ENCODE results near the gene UAP1L1. TPM values are rescaled to one million over a fixed set of nuclear protein-coding genes. Genes with fewer than 3 reads are reported as not detected.

Gene UAP1L1
- total RNA-seq, 1 experiment from 2014 or later, result 6.6 TPM

DNA sequence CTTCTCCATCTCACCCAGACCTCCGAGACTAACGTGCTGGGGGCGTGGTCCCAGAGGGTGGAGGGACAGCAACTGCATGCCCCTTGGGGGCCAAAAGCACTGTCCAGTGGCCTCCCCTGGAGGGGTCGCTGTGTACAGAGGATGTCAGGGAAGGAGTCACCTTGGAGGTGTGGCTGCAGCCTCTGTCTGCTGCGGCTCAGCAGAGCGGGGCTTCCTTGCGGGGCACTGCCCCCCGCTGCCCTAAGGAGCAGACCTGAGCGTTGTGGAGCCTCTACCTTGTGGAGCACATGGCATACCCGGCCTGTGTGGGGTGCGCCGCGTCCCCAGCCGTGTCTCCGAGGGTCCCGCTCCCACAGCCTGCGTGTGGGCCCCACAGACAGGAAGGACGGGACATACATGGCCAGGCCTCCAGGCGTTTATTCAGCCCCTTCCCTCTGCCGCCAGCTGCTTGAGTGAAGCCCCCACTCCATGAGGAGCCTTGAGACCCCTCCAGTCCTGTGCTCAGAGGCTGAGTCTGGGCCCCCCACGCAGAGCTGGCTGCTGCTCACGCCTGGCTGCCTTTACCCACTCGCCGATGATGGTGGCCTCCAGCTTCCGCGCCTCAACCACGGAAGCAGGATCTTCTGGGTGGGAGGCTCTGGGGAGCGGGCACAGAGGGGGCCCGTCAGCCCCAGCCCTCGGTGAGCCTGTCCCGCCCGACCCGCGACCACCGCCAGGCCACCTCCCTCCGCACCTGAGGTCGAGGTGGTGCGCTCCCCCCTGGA, 33.0 kb downstream of the UAP1L1 start:
- H4K20me1 ChIP-seq (ENCODE audit: control insufficient read depth, insufficient read depth, insufficient read length), result no peaks in the 10 kb centered on the region
- no peak overlapping the region for H4K8ac ChIP-seq (replicated peaks; ENCODE audit: insufficient read length, low read depth, low read length)
- no peak overlapping the region for H4K91ac ChIP-seq (ENCODE audit: insufficient read length, low read depth, low read length)
- no peak for DNase-seq
- H3K4me3 Mint-ChIP-seq, result no peak overlapping the region
- H3K14ac ChIP-seq (ENCODE audit: insufficient read depth, low read length), result no peak overlapping the region
- H3K27ac ChIP-seq (ENCODE audit: insufficient read length, low read depth, low read length), result no peak overlapping the region
- H2BK120ac ChIP-seq (ENCODE audit: low read depth, low read length, poor library complexity, severe bottlenecking), result no peak overlapping the region
- peaks cover 15% of the 10 kb centered on the region for H3K27me3 Mint-ChIP-seq (ENCODE audit: low read depth)
- peaks cover 0 to 14% (median 5%) of the 10 kb centered on the region in 3 experiments; a peak in 5 of 7 replicates for H3K36me3 Mint-ChIP-seq (ENCODE audit: insufficient read depth in 1 of 3, low read depth in 3 of 3)
- H3K27ac Mint-ChIP-seq, result no peak overlapping the region; a peak in 1 of 7 replicates
- peaks cover under 1% of the 10 kb centered on the region; the same call in 1 of the 2 replicates for H3K27me3 ChIP-seq (ENCODE audit: insufficient read depth, low read length)
- no peak overlapping the region for H4K5ac ChIP-seq (ENCODE audit: insufficient read length, low read depth, low read length)
- H3K9me3 ChIP-seq (ENCODE audit: control insufficient read depth, low read depth, low read length), result no peaks in the 10 kb centered on the region
- no peak overlapping the region for H3T11ph ChIP-seq (ENCODE audit: low read length)
- no peak overlapping the region for H3K18ac ChIP-seq (ENCODE audit: insufficient read length, low read depth, low read length)
- H3K4me1 ChIP-seq (ENCODE audit: insufficient read depth, low read length), result no peaks in the 10 kb centered on the region
- no peak overlapping the region for H3K9ac ChIP-seq (ENCODE audit: extremely low read depth, insufficient read length, low read length)
- H3K23me2 ChIP-seq (ENCODE audit: insufficient read length, low read depth, low read length, poor library complexity, severe bottlenecking), result no peaks in the 10 kb centered on the region
- no peak overlapping the region for H3K4me2 ChIP-seq (ENCODE audit: insufficient read depth, insufficient read length, low read length)
- no CpG with 5 or more reads among the region's 38 CpGs for WGBS (ENCODE audit: extremely low coverage, insufficient read length, low lambda C conversion rate)
- H3K4me1 Mint-ChIP-seq, result no peaks in the 10 kb centered on the region
- H2BK15ac ChIP-seq (ENCODE audit: low read depth, low read length), result no peak overlapping the region
- no peak overlapping the region for H3K4ac ChIP-seq (ENCODE audit: low read depth, low read length)
- TF ChIP-seq, protein P1, sequence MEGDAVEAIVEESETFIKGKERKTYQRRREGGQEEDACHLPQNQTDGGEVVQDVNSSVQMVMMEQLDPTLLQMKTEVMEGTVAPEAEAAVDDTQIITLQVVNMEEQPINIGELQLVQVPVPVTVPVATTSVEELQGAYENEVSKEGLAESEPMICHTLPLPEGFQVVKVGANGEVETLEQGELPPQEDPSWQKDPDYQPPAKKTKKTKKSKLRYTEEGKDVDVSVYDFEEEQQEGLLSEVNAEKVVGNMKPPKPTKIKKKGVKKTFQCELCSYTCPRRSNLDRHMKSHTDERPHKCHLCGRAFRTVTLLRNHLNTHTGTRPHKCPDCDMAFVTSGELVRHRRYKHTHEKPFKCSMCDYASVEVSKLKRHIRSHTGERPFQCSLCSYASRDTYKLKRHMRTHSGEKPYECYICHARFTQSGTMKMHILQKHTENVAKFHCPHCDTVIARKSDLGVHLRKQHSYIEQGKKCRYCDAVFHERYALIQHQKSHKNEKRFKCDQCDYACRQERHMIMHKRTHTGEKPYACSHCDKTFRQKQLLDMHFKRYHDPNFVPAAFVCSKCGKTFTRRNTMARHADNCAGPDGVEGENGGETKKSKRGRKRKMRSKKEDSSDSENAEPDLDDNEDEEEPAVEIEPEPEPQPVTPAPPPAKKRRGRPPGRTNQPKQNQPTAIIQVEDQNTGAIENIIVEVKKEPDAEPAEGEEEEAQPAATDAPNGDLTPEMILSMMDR (conservative IDR thresholded peaks at IDR 0.05), result no peak
- H3K79me2 ChIP-seq (ENCODE audit: insufficient read depth, low read length), result no peaks in the 10 kb centered on the region
- no peaks in the 10 kb centered on the region for H3K79me1 ChIP-seq (ENCODE audit: insufficient read depth, low read depth, low read length, poor library complexity, severe bottlenecking)
- no peak overlapping the region for H3K23ac ChIP-seq (ENCODE audit: insufficient read length, low read depth, low read length)
- H2BK12ac ChIP-seq (ENCODE audit: insufficient read length, low read depth, low read length), result no peak overlapping the region
- H2AFZ ChIP-seq (ENCODE audit: low read length), result no peak overlapping the region
- H3K9me3 Mint-ChIP-seq, result no peaks in the 10 kb centered on the region
- H3K56ac ChIP-seq (ENCODE audit: insufficient read length, low read depth, low read length), result no peak overlapping the region
- no peak overlapping the region for H2AK5ac ChIP-seq (ENCODE audit: insufficient read length, low read length)
- H2BK20ac ChIP-seq (ENCODE audit: low read depth, low read length, poor library complexity, severe bottlenecking), result no peak overlapping the region
- H2BK5ac ChIP-seq (ENCODE audit: insufficient read length, low read length), result no peak overlapping the region

Measured in H9 (cell line).